MV-4-11 (cell line): ENCODE measurements around the gene CTF1.
"Not testable (repeated sequence)": the region's sequence is repeated elsewhere in the genome, so short reads cannot be mapped to it uniquely, and the experiment has no call there.

Source experiments
- DNase-seq: peaks from one replicate; lab custom pipeline; 2025; lab: John Stamatoyannopoulos, UW

Gene CTF1

DNA sequence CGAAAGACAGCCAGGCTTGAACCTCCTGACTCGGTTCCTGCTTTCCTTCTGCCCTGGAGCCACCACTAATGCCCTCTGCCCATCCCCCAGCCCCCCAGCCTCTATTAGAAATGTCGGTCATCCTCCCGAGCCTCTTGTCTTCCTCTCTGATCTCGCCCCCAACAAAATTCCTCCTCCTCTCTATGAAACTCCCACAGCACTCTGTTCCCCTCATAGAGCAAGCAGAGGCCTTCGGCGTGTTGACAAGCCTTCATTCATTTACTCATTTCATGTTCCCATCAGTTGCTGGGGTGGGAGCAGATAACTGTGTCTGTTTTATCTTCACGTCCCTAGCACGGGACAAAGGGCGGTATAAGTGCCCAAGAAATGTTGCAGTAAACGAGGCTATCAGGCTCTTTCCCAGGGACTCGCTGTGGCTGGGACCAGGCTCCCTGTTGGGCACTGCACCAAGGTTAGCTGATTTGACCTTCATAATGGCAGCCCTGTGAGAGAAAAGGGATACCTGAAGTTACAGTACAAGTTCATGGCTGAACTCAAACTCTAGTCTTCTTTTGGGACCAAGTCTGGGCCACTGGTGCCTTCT lies 34.7 kb downstream of the CTF1 start:
- DNase-seq: no peak

- peak; percentile 95 for DNase-seq
Measured at GRCh38 chr16:30934827-30935557, 38.6 kb downstream of the CTF1 start.

DNA sequence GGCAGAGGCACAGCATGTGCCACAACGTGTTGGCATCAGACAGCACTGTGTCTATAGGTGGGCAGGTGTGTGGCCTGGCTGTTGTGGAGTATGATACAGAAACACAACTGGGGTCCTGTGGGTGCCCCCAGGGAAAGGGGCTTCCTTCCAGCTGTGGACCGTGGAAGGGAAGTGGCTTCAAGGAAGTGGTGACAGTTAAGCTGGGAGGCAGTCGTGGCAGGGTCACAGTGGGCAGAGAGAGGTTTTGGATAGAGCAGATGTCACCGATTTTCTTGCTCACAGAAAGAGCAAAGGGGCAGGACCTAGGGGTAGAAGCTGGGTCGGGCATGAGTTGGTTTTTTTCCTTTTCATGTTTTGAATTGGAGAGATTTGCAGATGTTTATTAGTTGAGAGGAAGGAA lies 41.3 kb downstream of the CTF1 start:
- DNase-seq: peak; percentile 81

DNA sequence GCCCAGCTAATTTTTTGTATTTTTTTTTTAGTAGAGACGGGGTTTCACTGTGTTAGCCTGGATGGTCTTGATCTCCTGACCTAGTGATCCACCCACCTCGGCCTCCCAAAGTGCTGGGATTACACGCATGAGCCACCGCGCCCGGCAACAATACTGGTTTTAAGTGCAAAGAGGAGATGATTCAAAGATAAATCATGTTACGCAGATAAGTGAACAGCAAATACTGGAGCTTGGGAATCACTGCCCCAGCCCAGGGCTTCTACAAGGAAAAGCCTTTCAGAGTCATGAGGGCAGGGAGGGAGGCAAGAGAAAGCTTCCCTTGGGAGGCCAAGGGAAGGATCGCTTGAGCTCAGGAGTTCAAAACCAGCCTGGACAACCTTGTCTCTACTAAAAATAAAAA lies 43.2 kb downstream of the CTF1 start:
- DNase-seq: not testable (repeated sequence)

GRCh38 chr16:30941600-30942425 lies 45.4 kb downstream of the CTF1 start:
- DNase-seq: peak; percentile 69

DNA sequence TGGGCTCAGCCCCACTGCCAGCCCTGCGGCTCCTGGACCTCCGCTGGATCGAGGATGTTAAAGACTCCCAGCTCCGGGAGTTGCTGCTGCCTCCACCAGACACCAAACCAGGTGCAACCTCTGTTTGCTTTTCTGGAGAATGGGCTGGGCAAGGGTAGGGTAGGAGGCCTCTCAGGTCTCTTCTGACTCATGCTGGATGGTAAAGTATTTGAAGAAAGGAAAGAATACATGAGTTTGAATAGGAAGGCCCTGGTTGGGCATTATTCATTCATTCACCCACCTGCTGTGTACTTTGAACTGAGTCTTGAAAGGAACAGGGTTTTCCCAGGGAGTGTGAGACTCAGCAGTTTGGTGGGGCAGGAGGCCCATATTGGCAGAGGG lies 46.0 kb downstream of the CTF1 start:
- no peak for DNase-seq

DNA sequence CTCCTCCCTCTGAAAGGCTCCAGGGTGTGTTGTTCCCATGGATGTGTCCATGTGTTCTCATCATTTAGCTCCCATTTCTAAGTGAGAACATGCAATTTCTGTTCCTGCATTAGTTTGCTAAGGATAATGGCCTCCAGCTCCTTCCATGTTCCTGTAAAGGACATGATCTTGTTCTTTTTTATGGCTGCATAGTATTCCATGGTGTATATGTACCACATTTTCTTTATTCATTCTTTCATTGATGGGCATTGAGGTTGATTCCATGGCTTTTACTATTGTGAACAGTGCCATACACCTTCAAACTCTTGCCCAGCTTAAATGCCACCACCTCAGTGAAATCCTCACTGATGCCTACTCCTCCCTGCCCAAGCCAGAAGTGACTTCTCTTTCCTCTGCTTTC lies 47.9 kb downstream of the CTF1 start:
- no peak for DNase-seq

DNA sequence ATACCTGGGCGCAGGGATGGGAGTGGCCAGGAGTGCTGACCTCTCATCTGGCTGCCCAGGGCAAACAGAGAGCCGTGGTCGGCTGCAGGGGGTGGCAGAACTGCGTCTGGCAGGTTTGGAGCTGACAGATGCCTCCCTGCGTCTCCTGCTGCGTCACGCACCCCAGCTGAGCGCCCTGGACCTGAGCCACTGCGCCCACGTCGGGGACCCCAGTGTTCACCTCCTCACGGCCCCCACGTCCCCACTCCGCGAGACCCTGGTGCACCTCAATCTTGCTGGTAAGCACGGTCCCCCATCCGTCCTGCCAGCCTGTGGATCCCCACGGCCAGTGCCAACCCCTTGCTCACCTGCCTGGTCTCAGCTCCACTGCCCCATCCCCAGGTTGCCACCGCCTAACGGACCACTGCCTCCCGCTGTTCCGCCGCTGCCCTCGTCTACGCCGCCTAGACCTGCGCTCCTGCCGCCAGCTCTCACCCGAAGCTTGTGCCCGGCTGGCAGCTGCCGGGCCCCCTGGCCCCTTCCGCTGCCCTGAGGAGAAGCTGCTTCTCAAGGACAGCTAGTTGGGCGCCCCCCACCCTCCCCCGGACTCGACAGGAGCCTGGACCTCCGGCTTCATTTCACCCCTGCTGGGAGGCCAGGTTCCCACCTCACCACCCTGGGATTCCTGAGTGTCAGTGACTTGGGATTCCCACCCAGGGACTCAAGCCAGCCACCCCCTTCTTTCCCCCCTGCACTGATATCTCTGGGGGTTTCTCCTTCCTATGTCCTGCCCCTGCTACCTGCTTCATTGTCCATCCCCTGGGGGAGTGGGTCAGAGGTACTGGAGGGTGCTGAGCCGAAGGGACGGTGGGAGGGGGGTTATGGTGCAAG lies 50.5 kb downstream of the CTF1 start:
- no peak for DNase-seq

DNA sequence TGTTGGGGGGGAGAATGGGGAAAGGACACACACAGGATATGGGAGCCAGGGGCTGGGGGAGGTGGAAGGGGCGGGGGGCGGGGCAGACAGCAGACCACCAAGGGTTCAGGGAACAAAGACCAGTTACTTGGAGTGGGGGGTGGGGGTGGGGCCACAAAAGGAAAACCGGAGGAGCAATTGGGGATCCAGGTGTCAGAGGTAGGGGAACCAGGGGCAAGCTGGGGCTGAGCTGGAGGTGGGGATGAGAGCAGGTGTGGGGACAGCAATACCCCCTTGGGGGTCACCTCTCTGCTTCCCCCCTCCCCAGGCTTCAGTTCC lies 51.1 kb downstream of the CTF1 start:
- DNase-seq: no peak

- peak; percentile 45 for DNase-seq
Measured at GRCh38 chr16:30947859-30948666, 51.6 kb downstream of the CTF1 start.

- peak; percentile 78 for DNase-seq
Measured at GRCh38 chr16:30948667-30949649, 52.5 kb downstream of the CTF1 start, which contains the start of gene ORAI3. ORAI3 (plus strand) TSS chr16:30949068; CDS start chr16:30949290, 222 bp downstream.

GRCh38 chr16:30949650-30950515 lies 53.5 kb downstream of the CTF1 start:
- DNase-seq: peak; percentile 92

DNA sequence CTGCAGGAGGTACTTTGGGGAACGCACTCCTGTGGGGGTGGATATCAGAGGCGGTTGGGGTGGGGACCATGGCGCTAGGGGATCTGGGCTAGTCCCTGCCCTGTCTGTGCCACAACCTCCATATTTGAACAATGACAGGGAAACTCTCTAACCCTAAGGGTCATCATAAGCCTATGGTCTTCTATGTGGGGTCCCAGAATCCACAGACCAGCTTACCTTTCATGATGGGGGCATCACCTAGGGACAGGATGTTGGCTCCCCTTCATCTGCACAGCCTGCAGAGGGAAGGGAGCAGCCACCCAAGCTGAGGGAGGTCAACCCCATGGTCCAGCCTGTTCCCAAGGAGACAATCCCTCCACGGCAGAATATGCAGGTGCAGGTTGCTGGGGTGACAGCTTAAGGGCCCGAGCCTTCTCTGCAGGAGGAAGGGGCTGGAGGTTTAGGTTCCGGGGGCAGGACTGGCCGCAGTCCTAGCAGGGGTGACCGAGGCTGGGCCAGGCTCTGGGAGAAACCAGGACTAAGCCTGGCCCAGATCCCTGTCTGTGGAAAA lies 54.2 kb downstream of the CTF1 start:
- DNase-seq: no peak

GRCh38 chr16:30951193-30951592 lies 54.8 kb downstream of the CTF1 start:
- DNase-seq: no peak

GRCh38 chr16:30951750-30952149 lies 55.3 kb downstream of the CTF1 start:
- DNase-seq: no peak

DNA sequence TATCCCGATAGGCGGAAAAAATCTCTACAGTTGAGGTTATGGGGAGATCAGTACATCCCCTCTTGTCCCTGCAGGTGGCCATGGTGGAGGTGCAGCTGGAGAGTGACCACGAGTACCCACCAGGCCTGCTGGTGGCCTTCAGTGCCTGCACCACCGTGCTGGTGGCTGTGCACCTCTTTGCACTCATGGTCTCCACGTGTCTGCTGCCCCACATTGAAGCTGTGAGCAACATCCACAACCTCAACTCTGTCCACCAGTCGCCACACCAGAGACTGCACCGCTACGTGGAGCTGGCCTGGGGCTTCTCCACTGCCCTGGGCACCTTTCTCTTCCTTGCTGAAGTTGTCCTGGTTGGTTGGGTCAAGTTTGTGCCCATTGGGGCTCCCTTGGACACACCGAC lies 56.7 kb downstream of the CTF1 start:
- DNase-seq: no peak
